Measurements from ENCODE around the gene LMTK2. TPM values are rescaled to one million over a fixed set of nuclear protein-coding genes. Genes with fewer than 3 reads are reported as not detected.

The LMTK2 gene
- total RNA-seq, 4 donors from 2014 or later = 11.0 to 15.8 (median 12.0) TPM

GRCh38 chr7:98213296-98213887 is 106.7 kb downstream of the LMTK2 start:
- ATAC-seq (ENCODE audit: low FRiP score) (no peak), DNase-seq (ENCODE audit: low spot score) (no peak)
- TF ChIP-seq CTCF (IDR thresholded peaks at IDR 0.05) = no peak

GRCh38 chr7:98213888-98214810 is 107.5 kb downstream of the LMTK2 start:
- TF ChIP-seq CTCF (IDR thresholded peaks at IDR 0.05) = no peak
- ATAC-seq (ENCODE audit: low FRiP score) = no peak
- DNase-seq (ENCODE audit: low spot score) = no peak

GRCh38 chr7:98214811-98215321 is 108.2 kb downstream of the LMTK2 start:
- no peak for TF ChIP-seq CTCF (IDR thresholded peaks at IDR 0.05)
- ATAC-seq (ENCODE audit: low FRiP score) (no peak), DNase-seq (ENCODE audit: low spot score) (no peak)

GRCh38 chr7:98215561-98216495 is 109.2 kb downstream of the LMTK2 start:
- ATAC-seq (ENCODE audit: low FRiP score) (no peak), DNase-seq (ENCODE audit: low spot score) (no peak)

GRCh38 chr7:98216941-98217622 is 110.4 kb downstream of the LMTK2 start:
- no peak for TF ChIP-seq CTCF (IDR thresholded peaks at IDR 0.05)
- DNase-seq (ENCODE audit: low spot score) = no peak
- no peak for ATAC-seq (ENCODE audit: low FRiP score)

More at GRCh38 chr7:98215561-98216495, 109.2 kb downstream of the LMTK2 start:
- no peak for TF ChIP-seq CTCF (IDR thresholded peaks at IDR 0.05)
